Left colon (tissue), 2 donors: ENCODE data around the gene SAMM50. TPM values are rescaled to one million over a fixed set of nuclear protein-coding genes. Genes with fewer than 3 reads are reported as not detected.

Experiments used
- ATAC-seq: fragments of 200-7000 bp; cut with Tn5 transposase; one replicate; pipeline ENCODE4 v1.9.1; 2020; ENCODE audit warnings: mild to moderate bottlenecking, moderate library complexity
- DNase-seq, 2 donors: peaks; one replicate each; pipeline ENCODE4 v3.0.0-alpha.2; 2020
- intact Hi-C, 2 donors: fragments of 100-400 bp; cut with DNase I in 1 of 2; cut with micrococcal nuclease in 1 of 2; formaldehyde crosslinking; loops; one replicate each; pipeline versions ENCODE4 v1.11.2 to v1.14.0; 2022; cut with DNase I, micrococcal nuclease
- total RNA-seq, 2 donors: library from RNA; stranded (reverse); fragmentation: NEBNext Ultra II Directional; extraction: Animal tissue kit (Norgen Biotek cat#: 25700); gene quantifications; one replicate each; pipeline ENCODE4 v1.2.1, GENCODE V29; 2021
- donor health status: DM: no; HTN: no; CAD: no.
- donor health status: DM: yes; HTN: yes; CAD: no.

Gene SAMM50
- total RNA-seq, 2 donors from 2014 or later, result 47.1 to 59.3 TPM

- DNase-seq, result no peak
- intact Hi-C loops, result no loop called here
- ATAC-seq, result no peak
Measured at GRCh38 chr22:43972931-43973462, 17.8 kb downstream of the SAMM50 start.

DNA sequence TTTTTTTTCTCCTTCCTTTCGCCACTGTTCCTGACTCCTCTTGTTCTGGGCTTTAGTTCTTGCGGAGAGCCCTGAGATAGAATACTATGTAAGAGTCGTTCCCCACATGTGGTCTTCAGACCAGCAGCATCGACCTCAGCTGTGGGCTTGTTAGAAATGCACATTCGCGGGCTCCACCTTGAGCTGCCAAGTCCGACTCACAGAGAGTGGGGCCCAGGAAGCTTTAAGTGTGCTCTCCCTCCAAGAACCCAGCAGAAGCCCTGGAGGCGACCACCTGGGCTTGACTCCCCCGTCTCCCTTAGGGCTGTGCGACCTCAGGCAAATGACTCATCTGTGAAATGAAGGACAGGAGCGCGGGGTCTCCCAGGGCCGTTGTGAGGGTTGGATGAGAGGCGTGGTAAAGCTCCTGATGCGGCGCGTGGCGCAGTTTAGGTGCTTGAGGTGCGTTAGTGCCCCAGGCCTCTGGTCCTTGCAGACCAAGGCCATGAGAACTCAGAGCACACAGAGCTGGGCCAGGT, 18.8 kb downstream of the SAMM50 start:
- no peak for ATAC-seq
- intact Hi-C loops, result no loop called here
- DNase-seq, result no peak

DNA sequence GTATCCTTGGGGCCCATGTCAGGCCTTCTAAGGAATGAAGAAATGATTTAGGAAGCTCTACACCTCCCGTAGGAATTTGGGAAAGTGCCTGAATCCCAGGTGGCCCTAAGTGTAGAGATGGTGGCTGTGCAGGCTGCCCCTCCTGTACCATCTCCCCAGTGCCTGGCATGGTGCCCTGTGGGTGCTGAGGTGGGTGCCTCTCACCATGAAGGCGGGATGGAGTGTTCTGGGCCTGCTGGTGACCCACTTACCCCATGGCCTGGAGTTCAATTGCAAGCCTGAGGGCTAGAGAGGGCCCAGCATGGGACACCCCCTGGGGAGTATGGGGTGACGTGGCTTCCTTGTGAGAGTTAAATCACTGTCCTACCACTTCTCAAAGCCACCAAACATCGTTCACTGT, 19.8 kb downstream of the SAMM50 start:
- ATAC-seq (no peak), DNase-seq (no peak)
- intact Hi-C loops, result no loop called here

GRCh38 chr22:43976861-43977795, 21.9 kb downstream of the SAMM50 start:
- no peak for ATAC-seq
- intact Hi-C loops, result no loop called here
- no peak for DNase-seq

- ATAC-seq, result no peak
- intact Hi-C loops, result no loop called here
- no peak for DNase-seq
Measured at GRCh38 chr22:43978558-43978957, 23.3 kb downstream of the SAMM50 start.

DNA sequence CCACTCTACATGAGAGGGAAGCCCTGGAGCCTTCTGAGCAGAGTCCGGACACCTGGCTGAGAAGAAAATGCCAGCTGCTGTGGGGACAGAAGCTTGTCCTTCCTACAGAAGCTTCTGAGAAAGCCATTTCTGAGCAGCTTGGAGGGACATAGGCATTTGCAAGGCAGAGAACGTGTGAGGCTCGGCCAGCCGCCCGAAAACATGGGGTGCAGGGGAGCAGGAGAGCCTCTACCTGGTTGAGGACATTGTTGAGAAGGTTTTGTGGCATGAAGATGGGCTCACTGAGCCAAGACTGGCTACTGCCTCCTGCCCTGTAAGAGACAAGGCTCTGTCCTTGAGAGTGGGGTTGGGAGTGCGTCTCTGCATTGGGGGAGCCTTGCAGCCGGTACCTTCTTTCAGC, 25.3 kb downstream of the SAMM50 start:
- ATAC-seq (no peak), DNase-seq (no peak)
- intact Hi-C loops, result no loop called here

GRCh38 chr22:43980996-43981395, 25.8 kb downstream of the SAMM50 start:
- intact Hi-C loops, result no loop called here
- DNase-seq (no peak), ATAC-seq (no peak)

DNA sequence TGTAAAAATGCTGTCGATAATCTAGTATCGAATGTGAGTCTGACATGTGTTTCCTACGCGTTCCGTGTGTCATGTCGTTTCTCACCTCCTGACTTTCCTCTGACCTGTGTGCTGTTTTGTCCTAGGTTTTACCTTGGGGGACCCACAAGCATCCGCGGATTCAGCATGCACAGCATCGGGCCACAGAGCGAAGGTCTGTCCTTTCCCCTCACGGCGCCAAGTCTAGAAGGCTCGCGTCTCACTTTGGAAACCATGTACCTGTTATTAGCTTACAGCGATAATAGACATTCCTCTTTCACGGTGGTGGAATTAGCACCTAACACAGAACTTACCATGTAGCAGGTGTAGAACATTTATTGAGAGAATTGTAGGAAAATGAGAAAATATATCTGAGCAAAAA, 28.6 kb downstream of the SAMM50 start:
- intact Hi-C loops, result no loop called here
- no peak for ATAC-seq

GRCh38 chr22:43985532-43985931, 30.3 kb downstream of the SAMM50 start:
- no peak for ATAC-seq
- intact Hi-C loops, result no loop called here
- no peak for DNase-seq

More for the DNA sequence above, 28.6 kb downstream of the SAMM50 start:
- DNase-seq, result no peak

DNA sequence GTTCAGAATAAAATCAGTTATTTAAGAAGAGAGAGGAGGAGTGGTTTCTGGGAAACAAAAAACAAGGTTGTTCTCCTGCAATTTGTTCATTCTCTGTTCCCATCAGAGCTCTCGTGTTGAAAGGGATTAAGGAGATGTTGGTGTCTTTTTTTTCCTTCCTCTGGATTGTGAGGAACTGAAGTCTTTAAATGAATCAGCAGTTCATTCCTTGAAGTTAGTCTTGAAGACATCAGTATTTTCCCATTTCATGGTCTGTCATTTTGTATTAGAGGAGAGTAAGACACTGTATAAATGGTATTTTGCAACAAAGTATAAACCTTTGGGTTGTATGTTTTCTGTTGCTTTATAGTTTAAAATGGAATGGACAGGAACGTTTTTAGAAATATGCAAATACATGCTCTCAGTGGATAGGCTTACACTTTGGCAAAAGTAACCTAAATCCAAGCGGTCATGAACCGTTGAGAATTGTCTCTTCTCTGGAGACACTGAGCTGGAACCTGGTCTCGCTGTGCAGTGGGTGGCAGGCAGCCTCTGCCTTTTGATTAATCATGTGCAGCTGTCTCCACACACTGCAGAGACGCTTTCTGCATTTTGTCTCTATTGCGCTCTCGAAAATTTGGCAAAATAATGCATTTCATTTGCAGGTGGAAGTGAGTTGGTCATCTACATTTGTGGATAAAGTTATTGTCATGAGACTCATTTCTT, 33.0 kb downstream of the SAMM50 start:
- DNase-seq (no peak), ATAC-seq (no peak)
- intact Hi-C loops, result no loop called here

DNA sequence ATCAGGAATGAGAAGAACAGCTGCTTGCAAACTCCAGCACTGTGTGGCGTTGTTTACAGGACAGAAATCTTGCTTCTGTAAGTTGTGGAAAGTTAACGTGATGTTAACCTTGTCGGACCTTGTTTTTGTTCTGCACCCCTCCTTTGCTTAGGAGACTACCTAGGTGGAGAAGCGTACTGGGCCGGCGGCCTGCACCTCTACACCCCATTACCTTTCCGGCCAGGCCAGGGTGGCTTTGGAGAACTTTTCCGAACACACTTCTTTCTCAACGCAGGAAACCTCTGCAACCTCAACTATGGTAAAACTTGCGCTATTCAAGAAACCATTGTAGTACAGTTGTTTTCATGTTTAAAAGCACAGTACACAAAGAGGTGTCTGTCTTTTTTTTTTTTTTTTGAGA, 33.7 kb downstream of the SAMM50 start:
- DNase-seq (no peak), ATAC-seq (no peak)
- intact Hi-C loops, result no loop called here

DNA sequence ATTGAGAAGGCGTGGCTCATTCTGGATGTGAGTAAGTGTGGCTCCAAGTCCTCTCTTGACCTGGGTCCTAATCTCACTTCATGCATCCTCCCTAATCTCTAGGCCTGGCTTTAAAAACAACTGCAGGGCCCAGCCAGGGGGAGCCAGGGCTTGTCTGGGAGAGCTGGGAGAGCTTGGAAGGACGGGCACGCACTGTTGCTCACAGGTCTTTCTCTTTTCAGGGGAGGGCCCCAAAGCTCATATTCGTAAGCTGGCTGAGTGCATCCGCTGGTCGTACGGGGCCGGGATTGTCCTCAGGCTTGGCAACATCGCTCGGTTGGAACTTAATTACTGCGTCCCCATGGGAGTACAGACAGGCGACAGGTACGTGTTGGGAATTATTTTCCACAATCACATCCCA, 34.8 kb downstream of the SAMM50 start:
- DNase-seq (no peak), ATAC-seq (no peak)
- intact Hi-C loops, result loop anchor here (10.0 kb wide), 2 partner anchors 95 to 635 kb away; no protein-coding TSS in a partner anchor

DNA sequence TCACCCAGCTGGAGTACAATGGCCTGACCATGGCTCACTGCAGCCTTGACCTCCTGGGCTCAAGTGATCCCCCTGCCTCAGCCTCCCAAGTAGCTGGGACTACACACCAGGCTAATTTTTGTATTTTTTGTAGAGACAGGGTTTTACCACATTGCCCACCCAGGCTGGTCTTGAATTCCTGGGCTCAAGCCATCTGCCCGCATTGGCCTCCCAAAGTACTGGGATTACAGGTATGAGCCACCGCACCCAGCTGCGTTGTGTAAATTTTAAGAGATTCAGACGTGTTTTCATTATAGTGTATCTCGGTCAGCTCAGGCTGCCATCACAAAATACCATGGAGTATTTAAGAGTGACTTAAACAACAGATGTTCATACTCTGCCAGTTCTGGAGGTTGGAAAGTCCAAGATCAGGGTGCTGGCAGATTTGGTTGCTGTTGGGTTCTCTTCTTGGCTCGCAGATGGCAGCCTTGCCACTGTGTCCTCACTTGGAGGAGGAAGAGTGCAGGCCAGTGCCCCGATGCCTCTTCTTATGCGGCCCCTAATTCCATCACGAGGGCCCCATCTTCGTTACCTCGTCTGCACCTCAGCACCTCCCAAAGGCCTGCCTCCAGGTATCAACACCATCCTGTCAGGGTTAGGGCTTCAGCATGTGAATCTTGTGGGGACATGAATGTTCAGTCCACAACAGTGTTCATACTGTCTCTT, 36.2 kb downstream of the SAMM50 start:
- DNase-seq, result no peak
- intact Hi-C loops, result loop anchor here (10.0 kb wide), 2 partner anchors 93 to 633 kb away; no protein-coding TSS in a partner anchor
- ATAC-seq, result no peak

- no peak for DNase-seq
- peak; percentile 18 for ATAC-seq
- intact Hi-C loops, result loop anchor here (10.0 kb wide), 2 partner anchors 92 to 632 kb away; no protein-coding TSS in a partner anchor
Measured at GRCh38 chr22:43992331-43992821, 37.1 kb downstream of the SAMM50 start.

GRCh38 chr22:43993072-43993760, 38.0 kb downstream of the SAMM50 start:
- intact Hi-C loops, result loop anchor here (10.0 kb wide), 2 partner anchors 92 to 632 kb away; no protein-coding TSS in a partner anchor
- DNase-seq (peak in 1 of 2 donors; percentile 50), ATAC-seq (peak; percentile 87)

GRCh38 chr22:43994006-43994405, 38.8 kb downstream of the SAMM50 start:
- DNase-seq, result no peak
- intact Hi-C loops, result loop anchor here (10.0 kb wide), 2 partner anchors 91 to 631 kb away; no protein-coding TSS in a partner anchor
- no peak for ATAC-seq

GRCh38 chr22:43994416-43994815, 39.2 kb downstream of the SAMM50 start:
- intact Hi-C loops, result loop anchor here (10.0 kb wide), 2 partner anchors 90 to 630 kb away; no protein-coding TSS in a partner anchor
- no peak for ATAC-seq
- no peak for DNase-seq
